GM18870 (cell line): Measurements from ENCODE around the gene RAET1G.

Source experiments
- ATAC-seq: cut with Tn5 transposase; IDR thresholded peaks from one replicate; pipeline ENCODE4 v1.9.1; 2021; ENCODE audit warnings: moderate library complexity; ENCODE audit not compliant: unreplicated experiment

The RAET1G gene

DNA sequence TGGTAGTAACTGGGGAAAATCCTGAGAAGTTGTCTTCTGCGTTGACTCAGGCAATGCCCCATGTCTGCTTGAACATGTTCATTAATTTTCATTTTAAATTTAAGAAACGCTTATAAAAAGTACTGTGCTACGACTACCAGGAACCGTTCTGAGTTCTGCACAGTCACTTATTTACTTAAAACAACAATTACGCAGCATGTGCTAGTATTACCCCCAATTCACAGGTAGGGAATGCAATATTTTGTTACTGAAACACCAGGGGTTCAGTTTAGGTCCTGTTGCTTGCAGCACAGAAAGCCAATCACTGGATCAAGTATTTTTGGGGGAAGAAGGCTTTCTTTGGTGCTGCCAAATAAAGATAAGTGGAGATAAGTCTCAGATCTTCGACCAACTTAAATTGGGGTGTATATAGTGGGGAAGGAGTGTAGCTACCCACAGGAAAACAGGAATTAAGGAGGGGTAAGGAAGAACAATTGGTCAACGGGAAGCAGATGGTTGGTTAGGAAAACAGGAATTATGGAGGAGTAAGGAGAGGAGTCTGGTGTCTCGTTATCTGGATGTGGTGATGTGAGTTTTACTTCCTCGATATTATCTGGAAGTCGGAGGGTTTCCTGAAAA, 53.5 kb downstream of the RAET1G start:
- ATAC-seq, result no peak

- no peak for ATAC-seq
Observed at GRCh38 chr6:149867876-149868640, 54.9 kb downstream of the RAET1G start.
